Nephron (organoid): ENCODE measurements around the gene CPZ.

Experiments used
- H3K27ac Mint-ChIP-seq, 3 experiments: 2 replicates each; pipeline ENCODE4 v1.8.0; 2020; ENCODE audit warnings: mixed read lengths in 3 of 3, mild to moderate bottlenecking in 2 of 3, moderate library complexity in 1 of 3
- H3K27me3 Mint-ChIP-seq: 2 replicates; pipeline ENCODE4 v1.8.0; 2021; ENCODE audit warnings: low read depth, mild to moderate bottlenecking, moderate library complexity, mixed read lengths
- H3K36me3 Mint-ChIP-seq: 2 replicates; pipeline ENCODE4 v1.8.0; 2020; ENCODE audit warnings: low read depth, mixed read lengths
- H3K4me1 Mint-ChIP-seq: 2 replicates; pipeline ENCODE4 v1.8.0; 2020; ENCODE audit warnings: mixed read lengths
- H3K4me3 Mint-ChIP-seq, 3 experiments: 2 replicates each; pipeline ENCODE4 v1.8.0; 2020; ENCODE audit warnings: mild to moderate bottlenecking in 3 of 3, mixed read lengths in 3 of 3, moderate library complexity in 2 of 3
- H3K9me3 Mint-ChIP-seq: 2 replicates; pipeline ENCODE4 v1.8.0; 2020; ENCODE audit warnings: mixed read lengths
- CTCF ChIP-seq, 3 experiments: fragments of 200-600 bp; sonication (generic); IDR thresholded peaks; one replicate each; pipeline ENCODE4 v1.5.0; 2021; ENCODE audit warnings: antibody characterized with exemption in 3 of 3; ENCODE audit not compliant: unreplicated experiment in 3 of 3

CPZ gene

GRCh38 chr4:8581094-8581861 lies 11.3 kb upstream of the CPZ start:
- Mint-ChIP-seq H3K27me3 (peaks cover 82% of the 10 kb centered on the region), H3K4me3 (no peak overlapping the region), H3K9me3 (peaks cover 3% of the 10 kb centered on the region), H3K4me1 (peaks cover 18% of the 10 kb centered on the region), H3K27ac (no peak overlapping the region), H3K36me3 (no peaks in the 10 kb centered on the region)
- TF ChIP-seq CTCF (IDR thresholded peaks at IDR 0.05; ENCODE audit: unreplicated experiment in 3 of 3): no peak

- H3K9me3 Mint-ChIP-seq: peaks cover 3% of the 10 kb centered on the region
- TF ChIP-seq CTCF (IDR thresholded peaks at IDR 0.05; ENCODE audit: unreplicated experiment in 3 of 3): no peak
- H3K27ac Mint-ChIP-seq: no peak overlapping the region
- no peak overlapping the region for H3K4me3 Mint-ChIP-seq
- peaks cover 22% of the 10 kb centered on the region for H3K4me1 Mint-ChIP-seq
- peaks cover 87% of the 10 kb centered on the region for H3K27me3 Mint-ChIP-seq
- no peaks in the 10 kb centered on the region for H3K36me3 Mint-ChIP-seq
Observed at GRCh38 chr4:8582016-8582415, 10.5 kb upstream of the CPZ start.

- no peak overlapping the region for H3K4me3 Mint-ChIP-seq
- H3K27ac Mint-ChIP-seq: no peak overlapping the region
- peaks cover 3% of the 10 kb centered on the region for H3K9me3 Mint-ChIP-seq
- H3K27me3 Mint-ChIP-seq: peaks cover 83% of the 10 kb centered on the region
- H3K36me3 Mint-ChIP-seq: no peaks in the 10 kb centered on the region
- peaks cover 22% of the 10 kb centered on the region for H3K4me1 Mint-ChIP-seq
- no peak for TF ChIP-seq CTCF (IDR thresholded peaks at IDR 0.05; ENCODE audit: unreplicated experiment in 3 of 3)
Observed at GRCh38 chr4:8582436-8582835, 10.1 kb upstream of the CPZ start.

- peaks cover 22% of the 10 kb centered on the region for H3K4me1 Mint-ChIP-seq
- H3K4me3 Mint-ChIP-seq: no peak overlapping the region
- H3K9me3 Mint-ChIP-seq: peaks cover 3% of the 10 kb centered on the region
- no peak overlapping the region for H3K27ac Mint-ChIP-seq
- TF ChIP-seq CTCF (IDR thresholded peaks at IDR 0.05; ENCODE audit: unreplicated experiment in 3 of 3): no peak
- peaks cover 76% of the 10 kb centered on the region for H3K27me3 Mint-ChIP-seq
- no peaks in the 10 kb centered on the region for H3K36me3 Mint-ChIP-seq
Observed at GRCh38 chr4:8582941-8583654, 9.5 kb upstream of the CPZ start.

- Mint-ChIP-seq H3K4me1 (peaks cover 22% of the 10 kb centered on the region), H3K27ac (no peak overlapping the region), H3K9me3 (peaks cover 3% of the 10 kb centered on the region), H3K36me3 (no peaks in the 10 kb centered on the region), H3K4me3 (no peak overlapping the region), H3K27me3 (peaks cover 71% of the 10 kb centered on the region)
- TF ChIP-seq CTCF (IDR thresholded peaks at IDR 0.05; ENCODE audit: unreplicated experiment in 3 of 3): no peak
Observed at GRCh38 chr4:8583655-8584025, 8.9 kb upstream of the CPZ start.
